ENCODE measurements around the gene MORC4.

DNA sequence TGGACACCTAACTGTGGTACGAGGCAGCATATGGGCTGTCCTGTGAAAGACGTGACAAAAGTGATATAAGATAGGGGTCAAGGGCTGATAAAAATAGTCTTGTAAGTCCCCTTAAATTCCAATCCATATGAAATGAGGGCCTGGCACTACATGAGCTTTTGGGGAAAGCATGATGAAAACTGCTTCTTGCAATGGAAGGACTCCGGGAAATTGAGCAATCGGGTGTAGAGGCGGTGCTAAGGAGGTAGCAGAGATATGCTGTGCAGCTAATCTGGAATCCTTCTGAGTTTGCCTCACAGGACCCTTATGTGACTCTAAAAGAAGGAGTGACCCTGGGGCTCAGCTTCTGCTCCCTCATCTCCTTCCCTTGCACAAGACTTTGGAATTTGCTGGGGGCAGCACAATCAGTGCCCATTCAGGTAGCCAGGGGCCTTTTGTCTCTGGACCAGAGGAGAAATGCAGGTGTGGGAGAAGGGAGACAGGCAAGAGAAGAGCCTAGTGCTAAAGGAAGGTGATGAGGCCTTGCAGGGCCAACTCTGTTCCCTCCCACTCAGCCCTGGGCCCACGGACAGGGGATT, 67.0 kb downstream of the MORC4 start:
- TF ChIP-seq CTCF (IDR thresholded peaks at IDR 0.05; ENCODE audit: poor library complexity, severe bottlenecking) (no peak), EP300 (conservative IDR thresholded peaks at IDR 0.05; ENCODE audit: poor library complexity, severe bottlenecking) (no peak)

Measured in neural cell (in vitro differentiated cells).